ENCODE data around the gene CCL20. TPM values are rescaled to one million over a fixed set of nuclear protein-coding genes. Genes with fewer than 3 reads are reported as not detected.

CCL20 gene
- total RNA-seq, 2 experiments from 2014 or later = 1.5 to 2.2 TPM

DNA sequence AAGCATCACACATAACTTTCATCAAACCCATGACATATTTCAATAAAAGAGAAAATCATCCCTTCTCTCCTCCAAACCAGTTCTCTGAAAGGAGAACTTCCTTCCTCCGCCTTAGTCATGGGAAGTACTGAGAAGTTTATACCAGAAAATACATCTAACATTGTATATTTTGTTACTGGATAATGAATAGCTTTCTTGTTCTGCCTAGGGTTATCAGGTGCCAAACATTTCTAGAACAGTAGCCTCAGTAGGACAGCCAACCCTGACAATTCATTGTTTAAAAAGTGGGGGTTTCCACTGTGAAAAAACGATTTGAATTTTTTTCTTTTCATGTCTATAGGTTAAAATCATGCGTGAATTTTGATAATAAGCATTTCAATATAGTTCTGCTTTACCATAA lies 41.8 kb downstream of the CCL20 start:
- no peak overlapping the region for H3K27ac Mint-ChIP-seq
- CTCF ChIA-PET = no interaction called here
- no peaks in the 10 kb centered on the region for H3K27me3 ChIP-seq (ENCODE audit: control insufficient read depth in 1 of 2, insufficient read depth in 2 of 2, low read length in 2 of 2)

DNA sequence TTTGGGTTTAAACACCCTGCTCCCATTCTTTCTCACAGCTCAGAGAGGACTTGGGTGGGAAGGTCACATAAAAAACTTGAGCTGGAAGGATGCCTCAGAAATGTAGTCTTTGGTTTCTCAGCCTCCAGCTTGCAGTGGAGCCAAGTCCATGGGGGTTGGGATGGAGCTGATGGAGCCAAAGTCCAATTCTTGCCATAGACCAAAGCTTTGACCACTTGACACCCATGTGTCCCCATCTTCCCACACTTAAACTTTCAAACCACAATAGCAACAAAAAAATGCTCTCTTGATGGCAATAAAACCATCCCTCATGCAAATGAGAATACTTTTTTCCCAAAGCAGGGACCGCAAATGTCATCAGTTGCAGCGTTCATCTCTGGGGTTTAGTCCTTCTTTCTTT lies 43.1 kb downstream of the CCL20 start:
- H3K4me1 ChIP-seq (ENCODE audit: insufficient read depth, low read length) = no peaks in the 10 kb centered on the region
- H3K9me3 ChIP-seq (ENCODE audit: control insufficient read depth in 1 of 2, insufficient read depth in 1 of 2, low read length in 2 of 2) = no peaks in the 10 kb centered on the region
- DNase-seq (no peak), ATAC-seq (ENCODE audit: poor library complexity) (no peak)
- TF ChIP-seq, protein P1, sequence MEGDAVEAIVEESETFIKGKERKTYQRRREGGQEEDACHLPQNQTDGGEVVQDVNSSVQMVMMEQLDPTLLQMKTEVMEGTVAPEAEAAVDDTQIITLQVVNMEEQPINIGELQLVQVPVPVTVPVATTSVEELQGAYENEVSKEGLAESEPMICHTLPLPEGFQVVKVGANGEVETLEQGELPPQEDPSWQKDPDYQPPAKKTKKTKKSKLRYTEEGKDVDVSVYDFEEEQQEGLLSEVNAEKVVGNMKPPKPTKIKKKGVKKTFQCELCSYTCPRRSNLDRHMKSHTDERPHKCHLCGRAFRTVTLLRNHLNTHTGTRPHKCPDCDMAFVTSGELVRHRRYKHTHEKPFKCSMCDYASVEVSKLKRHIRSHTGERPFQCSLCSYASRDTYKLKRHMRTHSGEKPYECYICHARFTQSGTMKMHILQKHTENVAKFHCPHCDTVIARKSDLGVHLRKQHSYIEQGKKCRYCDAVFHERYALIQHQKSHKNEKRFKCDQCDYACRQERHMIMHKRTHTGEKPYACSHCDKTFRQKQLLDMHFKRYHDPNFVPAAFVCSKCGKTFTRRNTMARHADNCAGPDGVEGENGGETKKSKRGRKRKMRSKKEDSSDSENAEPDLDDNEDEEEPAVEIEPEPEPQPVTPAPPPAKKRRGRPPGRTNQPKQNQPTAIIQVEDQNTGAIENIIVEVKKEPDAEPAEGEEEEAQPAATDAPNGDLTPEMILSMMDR (IDR thresholded peaks at IDR 0.05) = no peak
- POLR2A ChIA-PET = no interaction called here
- H3K4me3 ChIP-seq (ENCODE audit: low read length) = no peak overlapping the region
- no peaks in the 10 kb centered on the region for H3K9me3 Mint-ChIP-seq
- no peaks in the 10 kb centered on the region for H3K36me3 Mint-ChIP-seq (ENCODE audit: low read depth)
- intact Hi-C loops (cut with DNase I, micrococcal nuclease) = no loop called here
- no peaks in the 10 kb centered on the region for H3K4me1 Mint-ChIP-seq (ENCODE audit: low read depth)
- H3K27ac ChIP-seq (ENCODE audit: low read depth in 1 of 2, low read length in 2 of 2) = no peak overlapping the region
- peaks cover 11% of the 10 kb centered on the region for H3K27me3 Mint-ChIP-seq
- H3K27me3 ChIP-seq (ENCODE audit: control insufficient read depth in 1 of 2, insufficient read depth in 2 of 2, low read length in 2 of 2) = no peaks in the 10 kb centered on the region
- no peak overlapping the region for H3K27ac Mint-ChIP-seq
- no peaks in the 10 kb centered on the region for H3K36me3 ChIP-seq (ENCODE audit: insufficient read depth, low read length)
- no peak overlapping the region for H3K4me3 Mint-ChIP-seq
- CTCF ChIA-PET = no interaction called here

More for the DNA sequence above, 41.8 kb downstream of the CCL20 start:
- no peaks in the 10 kb centered on the region for H3K36me3 ChIP-seq (ENCODE audit: insufficient read depth, low read length)
- H3K9me3 ChIP-seq (ENCODE audit: control insufficient read depth in 1 of 2, insufficient read depth in 1 of 2, low read length in 2 of 2) = no peaks in the 10 kb centered on the region
- Mint-ChIP-seq H3K4me1 (ENCODE audit: low read depth) (no peaks in the 10 kb centered on the region), H3K9me3 (no peaks in the 10 kb centered on the region), H3K4me3 (no peak overlapping the region), H3K36me3 (ENCODE audit: low read depth) (no peaks in the 10 kb centered on the region), H3K27me3 (peaks cover 11% of the 10 kb centered on the region)
- TF ChIP-seq, protein P1 (IDR thresholded peaks at IDR 0.05) = no peak
- H3K4me3 ChIP-seq (ENCODE audit: low read length) = no peak overlapping the region
- H3K4me1 ChIP-seq (ENCODE audit: insufficient read depth, low read length) = no peaks in the 10 kb centered on the region
- intact Hi-C loops (cut with DNase I, micrococcal nuclease) = no loop called here
- no peak for DNase-seq
- POLR2A ChIA-PET = no interaction called here
- H3K27ac ChIP-seq (ENCODE audit: low read depth in 1 of 2, low read length in 2 of 2) = no peak overlapping the region
- no peak for ATAC-seq (ENCODE audit: poor library complexity)

DNA sequence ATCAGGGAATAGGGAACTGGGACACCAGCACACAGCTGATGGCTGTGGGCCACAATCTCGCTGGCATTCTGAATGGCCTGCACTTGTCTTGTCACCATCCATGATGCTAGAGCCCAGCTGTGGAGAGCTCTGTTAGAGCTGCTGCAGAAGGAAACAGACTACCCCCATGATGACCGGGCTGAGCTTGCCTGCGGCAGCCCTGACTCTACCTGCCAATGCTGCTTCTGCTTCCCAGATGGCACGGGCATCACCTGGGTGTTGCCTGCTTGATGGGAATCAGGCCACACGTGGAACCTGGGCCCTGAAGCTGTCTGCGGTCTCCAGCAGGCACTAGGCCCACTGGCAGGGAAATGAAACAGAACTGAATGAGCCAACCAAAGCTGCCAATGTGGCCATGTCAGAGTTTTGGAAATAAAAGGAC lies 46.6 kb downstream of the CCL20 start:
- intact Hi-C loops (cut with DNase I, micrococcal nuclease) = loop anchor here in 1 of 2 experiments (5.0 kb wide), 1 partner anchor 88 kb away; no protein-coding TSS in a partner anchor

More for the DNA sequence above, 46.6 kb downstream of the CCL20 start:
- H3K27me3 ChIP-seq (ENCODE audit: control insufficient read depth in 1 of 2, insufficient read depth in 2 of 2, low read length in 2 of 2) = no peaks in the 10 kb centered on the region
- no peaks in the 10 kb centered on the region for H3K36me3 ChIP-seq (ENCODE audit: insufficient read depth, low read length)
- TF ChIP-seq, protein P1 (IDR thresholded peaks at IDR 0.05) = no peak
- POLR2A ChIA-PET = no interaction called here
- H3K4me3 ChIP-seq (ENCODE audit: low read length) = no peak overlapping the region
- no peaks in the 10 kb centered on the region for H3K4me1 ChIP-seq (ENCODE audit: insufficient read depth, low read length)
- Mint-ChIP-seq H3K27me3 (no peaks in the 10 kb centered on the region), H3K9me3 (no peaks in the 10 kb centered on the region), H3K4me3 (no peak overlapping the region), H3K27ac (no peak overlapping the region), H3K36me3 (ENCODE audit: low read depth) (no peaks in the 10 kb centered on the region), H3K4me1 (ENCODE audit: low read depth) (no peaks in the 10 kb centered on the region)
- no peak overlapping the region for H3K27ac ChIP-seq (ENCODE audit: low read depth in 1 of 2, low read length in 2 of 2)
- DNase-seq (no peak), ATAC-seq (ENCODE audit: poor library complexity) (no peak)
- no peaks in the 10 kb centered on the region for H3K9me3 ChIP-seq (ENCODE audit: control insufficient read depth in 1 of 2, insufficient read depth in 1 of 2, low read length in 2 of 2)
- CTCF ChIA-PET = no interaction called here
